NCI-H748 (cell line): Measurements from ENCODE around the gene COL21A1.

Experiments
- DNase-seq: peaks from one replicate; lab custom pipeline; 2025; ENCODE audit not compliant: unreplicated experiment; lab: John Stamatoyannopoulos, UW

Gene COL21A1

GRCh38 chr6:56055081-56055704 lies 192.2 kb downstream of the COL21A1 start:
- DNase-seq: no peak

- no peak for DNase-seq
Measured at GRCh38 chr6:56051202-56051598, 196.2 kb downstream of the COL21A1 start.

GRCh38 chr6:56050530-56051201 lies 196.7 kb downstream of the COL21A1 start:
- no peak for DNase-seq

- DNase-seq: no peak
Measured at GRCh38 chr6:56048601-56049000, 198.8 kb downstream of the COL21A1 start.

- DNase-seq: no peak
Measured at GRCh38 chr6:56047931-56048540, 199.3 kb downstream of the COL21A1 start.

GRCh38 chr6:56046576-56046975 lies 200.8 kb downstream of the COL21A1 start:
- no peak for DNase-seq

GRCh38 chr6:56043761-56044160 lies 203.6 kb downstream of the COL21A1 start:
- DNase-seq: no peak

GRCh38 chr6:56043076-56043475 lies 204.3 kb downstream of the COL21A1 start:
- DNase-seq: no peak

- no peak for DNase-seq
Measured at GRCh38 chr6:56041591-56041990, 205.8 kb downstream of the COL21A1 start.

GRCh38 chr6:56040889-56041301 lies 206.5 kb downstream of the COL21A1 start:
- DNase-seq: no peak

GRCh38 chr6:56040223-56040622 lies 207.2 kb downstream of the COL21A1 start:
- no peak for DNase-seq

GRCh38 chr6:56038764-56039163 lies 208.6 kb downstream of the COL21A1 start:
- DNase-seq: no peak

- no peak for DNase-seq
Measured at GRCh38 chr6:56037601-56038000, 209.8 kb downstream of the COL21A1 start.

- DNase-seq: no peak
Measured at GRCh38 chr6:56036916-56037600, 210.3 kb downstream of the COL21A1 start.

- no peak for DNase-seq
Measured at GRCh38 chr6:56033401-56033800, 214.0 kb downstream of the COL21A1 start.

GRCh38 chr6:56032715-56033260 lies 214.6 kb downstream of the COL21A1 start:
- DNase-seq: no peak

- DNase-seq: no peak
Measured at GRCh38 chr6:56027865-56028264, 219.5 kb downstream of the COL21A1 start.

GRCh38 chr6:56026455-56027180 lies 220.8 kb downstream of the COL21A1 start:
- DNase-seq: no peak

- no peak for DNase-seq
Measured at GRCh38 chr6:56025795-56026194, 221.6 kb downstream of the COL21A1 start.

GRCh38 chr6:56024931-56025330 lies 222.4 kb downstream of the COL21A1 start:
- no peak for DNase-seq

GRCh38 chr6:56023829-56024228 lies 223.6 kb downstream of the COL21A1 start:
- DNase-seq: no peak
